Esophagus mucosa (tissue), 1 donor: ENCODE measurements around the gene SMC6. TPM values are rescaled to one million over a fixed set of nuclear protein-coding genes. Genes with fewer than 3 reads are reported as not detected.

Experiments
- ATAC-seq: fragments of 200-7000 bp; cut with Tn5 transposase; one replicate; pipeline ENCODE4 v1.9.1; 2020
- total RNA-seq: library from RNA; stranded (reverse); gene quantifications from one replicate; pipeline ENCODE4 v1.2.4, GENCODE V29; 2023
- donor health status: DM: yes; HTN: yes; CAD: no.

Gene SMC6
- total RNA-seq, 1 donor from 2014 or later = 24.4 TPM

GRCh38 chr2:17759805-17760204 lies 6.2 kb upstream of the SMC6 start:
- no peak for ATAC-seq

DNA sequence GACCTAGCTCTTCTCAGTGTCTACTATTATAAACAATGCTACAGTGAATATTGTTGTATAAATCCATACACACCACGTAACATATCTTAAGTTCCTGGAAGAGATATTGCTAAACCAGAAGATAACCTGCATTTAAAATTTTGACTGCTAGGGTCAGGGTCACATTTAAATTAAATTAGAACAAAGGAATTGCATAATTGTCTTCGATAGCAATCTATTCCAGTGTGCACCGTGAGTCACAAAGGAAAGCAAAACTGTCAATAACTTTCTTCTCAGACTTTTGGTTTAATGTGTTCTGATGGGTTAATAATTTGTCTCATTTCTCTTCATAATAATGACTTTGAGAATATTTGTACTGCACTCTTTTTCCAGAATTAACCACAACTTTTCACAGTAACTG lies 4.5 kb upstream of the SMC6 start:
- ATAC-seq = no peak

GRCh38 chr2:17757321-17757720 lies 3.7 kb upstream of the SMC6 start:
- ATAC-seq = no peak

DNA sequence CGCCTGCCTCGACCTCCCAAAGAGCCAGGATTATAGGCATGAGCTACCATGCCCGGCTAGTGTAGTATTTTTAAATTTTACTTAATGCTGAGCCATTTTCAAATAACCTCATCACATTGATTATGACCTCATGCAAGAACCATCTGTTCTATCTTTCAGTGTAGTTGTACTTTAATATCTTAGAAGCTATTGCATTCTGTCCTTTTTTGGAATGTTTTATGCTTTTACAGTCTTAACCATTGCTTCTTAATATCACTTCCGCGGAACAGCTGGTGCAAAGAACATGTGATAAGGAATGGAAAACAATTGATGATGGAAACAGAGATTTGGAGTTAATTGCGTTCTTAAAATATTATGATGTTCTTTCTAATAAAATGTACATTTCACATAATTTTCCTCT lies 3.1 kb upstream of the SMC6 start:
- no peak for ATAC-seq

- ATAC-seq = no peak
Measured at GRCh38 chr2:17754773-17755425, 1.3 kb upstream of the SMC6 start.

- peak; percentile 66 for ATAC-seq
Measured at GRCh38 chr2:17752892-17753802, 463 bp downstream of the SMC6 start.

GRCh38 chr2:17752246-17752645 lies 1.4 kb downstream of the SMC6 start:
- ATAC-seq = no peak

- ATAC-seq = no peak
Measured at GRCh38 chr2:17749753-17750438, 3.7 kb downstream of the SMC6 start.

DNA sequence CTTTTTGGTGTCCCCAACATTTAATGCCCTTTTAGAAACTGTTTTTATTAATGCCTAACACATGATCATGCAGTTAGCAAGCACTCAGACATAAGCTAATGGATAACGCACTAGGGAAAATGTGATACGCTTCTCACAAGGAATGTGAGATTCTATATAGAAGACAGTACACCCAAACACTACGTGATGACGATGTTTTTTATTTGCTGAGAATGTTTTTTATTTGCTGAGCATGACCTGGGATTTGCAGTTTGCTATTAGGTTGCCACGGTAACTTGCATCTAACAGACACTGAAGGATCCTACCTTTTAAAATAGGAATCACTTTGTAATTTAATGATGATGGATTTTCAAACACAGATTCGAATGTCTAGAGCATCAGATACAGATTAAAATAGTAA lies 4.9 kb downstream of the SMC6 start:
- ATAC-seq = no peak

- peak; percentile 24 for ATAC-seq
Measured at GRCh38 chr2:17747684-17748452, 5.7 kb downstream of the SMC6 start.

DNA sequence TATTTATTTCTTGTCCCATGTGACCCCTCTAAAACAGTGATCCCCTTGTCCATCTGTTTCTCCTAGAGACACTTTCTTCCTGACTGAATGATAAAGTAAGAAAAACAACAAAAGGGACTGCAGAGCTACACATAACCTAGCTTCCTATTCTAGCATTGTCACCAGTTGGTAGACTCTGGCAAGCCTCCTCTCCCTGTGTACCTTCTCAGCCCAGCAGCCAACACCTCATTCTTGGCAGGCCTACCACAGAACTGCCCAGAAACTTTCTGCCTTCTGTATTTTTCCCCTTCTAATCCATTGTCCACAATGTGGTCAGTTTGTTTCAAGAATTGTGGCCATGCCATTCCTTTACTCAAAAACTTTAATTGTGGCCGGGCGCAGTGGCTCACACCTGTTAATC lies 13.4 kb downstream of the SMC6 start:
- no peak for ATAC-seq

DNA sequence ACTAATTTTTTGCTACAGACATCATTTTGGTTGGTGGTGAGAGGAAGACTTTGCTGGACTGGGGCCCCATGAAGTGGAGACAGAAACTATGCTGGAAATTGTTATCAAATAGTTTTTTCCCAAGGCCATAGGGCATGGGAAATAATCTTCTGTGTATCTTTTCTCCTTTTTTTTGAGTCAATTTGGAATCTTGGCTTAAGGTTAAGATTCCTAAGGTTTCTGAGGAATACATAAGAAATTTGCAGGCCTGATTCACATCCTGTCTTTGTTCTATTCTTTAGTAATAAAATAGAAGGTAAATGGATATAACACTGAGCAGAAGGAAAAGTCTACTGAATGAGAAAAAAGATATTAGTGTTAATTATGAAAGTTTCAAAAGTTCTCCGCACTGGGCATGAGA lies 16.6 kb downstream of the SMC6 start:
- no peak for ATAC-seq

GRCh38 chr2:17735864-17736263 lies 17.7 kb downstream of the SMC6 start:
- no peak for ATAC-seq

DNA sequence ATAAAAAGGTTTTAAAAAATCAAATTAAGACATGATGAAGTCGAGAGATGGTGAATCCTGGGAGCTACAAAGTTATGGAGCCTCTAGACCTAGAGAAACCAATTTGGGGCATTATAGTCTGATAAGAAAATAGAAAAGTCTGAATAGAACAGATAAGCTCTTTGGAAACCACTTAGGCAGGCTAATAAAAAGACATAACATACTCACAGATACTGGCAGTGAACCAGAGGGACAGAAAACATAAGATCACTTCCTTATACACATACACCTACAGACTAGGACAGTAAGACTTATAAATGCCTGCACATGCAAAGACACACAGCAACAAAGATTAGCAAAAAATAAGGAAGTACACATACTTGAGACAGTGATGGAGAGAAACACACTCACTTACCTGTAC lies 20.0 kb downstream of the SMC6 start:
- no peak for ATAC-seq

DNA sequence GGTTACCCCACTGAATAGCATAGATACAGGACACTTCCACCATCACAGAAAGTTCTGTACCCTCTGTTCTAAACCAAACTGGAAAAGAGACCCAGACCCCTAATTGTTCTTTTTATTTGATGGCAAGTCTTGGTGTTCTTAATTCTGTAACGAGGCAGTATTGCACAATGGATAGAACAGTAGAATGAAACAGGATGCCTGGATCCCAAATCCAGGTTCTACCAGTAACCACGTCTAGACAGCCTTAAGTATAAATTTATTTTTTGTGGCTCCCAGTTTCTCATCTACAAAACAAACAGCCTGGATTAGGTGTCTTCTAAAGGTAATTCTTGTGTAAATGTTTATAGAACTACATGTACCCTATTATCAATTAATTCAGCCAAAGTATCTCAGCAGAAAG lies 23.7 kb downstream of the SMC6 start:
- no peak for ATAC-seq

DNA sequence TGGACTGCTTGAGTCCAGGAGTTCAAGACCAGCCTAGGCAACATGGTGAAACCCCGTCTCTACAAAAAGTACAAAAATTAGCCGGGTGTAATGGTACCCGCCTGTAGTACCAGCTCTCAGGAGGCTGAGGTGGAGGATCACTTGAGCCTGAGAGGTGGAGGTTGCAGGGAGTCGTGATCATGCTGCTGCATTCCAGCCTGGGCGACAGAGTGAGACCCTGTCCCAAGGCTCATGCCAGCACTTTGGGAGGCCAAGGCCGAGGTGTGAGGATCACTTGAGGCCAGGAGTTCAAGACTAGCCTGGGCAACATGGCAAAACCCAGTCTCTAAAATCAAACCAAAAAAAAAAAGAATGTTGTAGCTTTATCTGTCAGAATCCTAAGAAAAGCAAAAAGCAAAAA lies 25.4 kb downstream of the SMC6 start:
- no peak for ATAC-seq

DNA sequence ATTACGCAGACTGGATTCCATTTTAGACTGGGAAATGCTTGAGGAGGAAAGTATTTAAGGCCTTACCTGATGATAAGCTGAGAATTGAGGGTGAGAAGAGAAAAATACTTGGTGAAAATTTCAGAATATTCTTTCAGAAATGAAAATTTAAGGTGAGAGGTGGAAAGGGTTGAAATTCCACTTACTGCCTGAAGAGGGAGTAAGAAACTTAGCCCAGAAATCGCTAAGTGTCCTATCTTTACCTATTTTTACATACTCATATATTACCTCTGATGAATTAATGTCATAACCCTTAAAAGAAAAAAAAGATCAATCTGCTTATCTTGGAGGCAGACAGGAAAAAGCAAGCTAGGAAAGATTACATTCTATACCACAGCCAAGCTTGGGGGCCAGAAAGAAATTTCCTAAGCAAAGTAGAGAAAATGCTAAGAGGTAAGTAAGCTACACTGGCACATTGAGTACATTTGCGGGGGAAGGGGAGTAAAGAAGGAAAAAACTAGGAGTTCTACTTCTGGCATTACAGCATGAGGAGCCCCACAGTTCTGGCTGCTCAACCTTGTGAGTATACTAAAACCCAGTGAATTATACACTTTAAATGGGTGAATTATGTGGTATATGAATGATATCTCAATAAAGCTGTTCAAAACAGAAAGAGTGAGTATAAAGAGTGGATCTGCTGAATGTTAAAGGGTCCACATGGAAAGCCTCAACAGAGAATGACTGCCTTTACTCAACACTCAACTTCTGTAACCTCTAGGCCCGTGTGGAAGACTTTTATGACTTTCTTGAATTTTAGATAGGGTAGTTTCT lies 33.8 kb downstream of the SMC6 start:
- ATAC-seq = no peak

- no peak for ATAC-seq
Measured at GRCh38 chr2:17718689-17719088, 34.9 kb downstream of the SMC6 start.

- ATAC-seq = no peak
Measured at GRCh38 chr2:17717666-17718065, 35.9 kb downstream of the SMC6 start.

GRCh38 chr2:17713291-17713690 lies 40.3 kb downstream of the SMC6 start:
- no peak for ATAC-seq

GRCh38 chr2:17710547-17711248 lies 42.9 kb downstream of the SMC6 start:
- ATAC-seq = no peak
